Peyer's patch (tissue), 4 donors: ENCODE results near the gene NTPCR.

Experiments used
- CTCF ChIP-seq, 6 experiments: fragments of 450-650 bp in 4 of 6; fragments of 200-600 bp in 2 of 6; sonication (generic) in 1 of 6; IDR thresholded peaks; one replicate each; pipeline ENCODE4 v1.5.1; 2017 to 2019; ENCODE audit warnings: antibody characterized with exemption in 6 of 6, mild to moderate bottlenecking in 3 of 6, moderate library complexity in 1 of 6
- POLR2A ChIP-seq, 2 donors: fragments of 450-650 bp; IDR thresholded peaks; one replicate each; pipeline ENCODE4 v1.5.1; 2017; ENCODE audit warnings: antibody characterized with exemption in 2 of 2, mild to moderate bottlenecking in 2 of 2, moderate library complexity in 2 of 2

- TF ChIP-seq CTCF (IDR thresholded peaks at IDR 0.05) (no peak), POLR2A (IDR thresholded peaks at IDR 0.05) (no peak)
These were observed 16.3 kb downstream of the NTPCR start for GRCh38 chr1:232966663-232967062.
